Measurements from ENCODE around the gene SSNA1. TPM values are rescaled to one million over a fixed set of nuclear protein-coding genes. Genes with fewer than 3 reads are reported as not detected.
A peak's percentile ranks its signal among the peaks of the same experiment; 100 is the strongest.

The SSNA1 gene
- total and polyA plus RNA-seq, 9 of the 15 experiments (the other 6 are each of a cell fraction or from before 2014, with no cell fraction given): 1.9 to 130 (median 57.1) TPM

DNA sequence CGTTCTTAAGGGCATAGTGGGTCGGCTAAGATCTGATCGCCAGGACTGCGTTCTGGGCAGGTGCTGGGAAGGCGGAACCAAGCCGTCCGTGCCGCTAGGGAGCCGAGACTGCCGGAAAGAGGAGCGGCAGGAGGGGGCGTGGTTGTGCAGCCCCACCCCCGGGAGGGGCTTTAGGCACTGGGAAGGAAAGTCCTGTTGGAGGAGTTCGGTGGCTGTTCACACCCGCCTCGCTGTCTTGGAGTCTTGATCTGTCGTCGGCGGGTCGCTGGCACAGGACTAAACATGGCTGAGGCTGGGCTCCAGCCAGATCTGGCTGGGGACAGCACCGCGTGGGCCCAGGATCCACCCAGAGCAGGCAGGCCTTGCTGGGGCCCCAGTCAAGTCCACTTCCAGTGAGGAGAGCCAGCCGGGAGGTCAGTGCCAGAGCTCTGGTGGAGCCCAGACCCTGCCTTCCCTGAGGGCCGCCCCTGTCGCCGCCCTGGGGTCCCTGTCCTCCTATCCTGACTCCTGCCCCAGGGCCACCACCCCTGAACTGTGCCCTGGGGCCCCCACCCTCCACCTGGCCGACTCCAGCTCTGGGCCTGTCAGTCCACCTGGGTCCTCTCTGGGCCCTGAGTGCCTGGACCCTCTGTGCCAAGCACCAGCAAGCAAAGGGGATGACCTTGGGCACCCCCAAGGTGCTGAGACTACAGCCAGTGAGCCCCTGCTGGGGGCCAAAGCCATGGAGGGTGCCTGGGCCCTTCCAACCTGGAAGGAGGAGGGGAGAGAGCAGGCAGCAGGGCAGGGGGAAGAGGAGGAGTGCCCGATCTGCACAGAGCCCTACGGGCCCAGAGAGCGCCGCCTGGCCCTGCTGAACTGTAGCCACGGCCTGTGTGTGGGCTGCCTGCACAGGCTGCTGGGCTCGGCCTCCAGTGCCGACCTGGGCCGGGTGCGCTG is 29.1 kb downstream of the SSNA1 start (continued):
- TF ChIP-seq ZEB2 (IDR thresholded peaks at IDR 0.05) (0 out of 2 replicates have a peak, but pooled peaks have one; percentile 31), EZH2 (IDR thresholded peaks at IDR 0.05; ENCODE audit: borderline replicate concordance, low read depth, low read length) (no peak), NCOA6 (IDR thresholded peaks at IDR 0.05) (no peak), POU5F1 (IDR thresholded peaks at IDR 0.05; ENCODE audit: borderline replicate concordance, low read depth, low read length, partially characterized antibody) (no peak), ZNF184 (CRISPR knock-in tag; IDR thresholded peaks at IDR 0.05) (no peak), FOXK1 (CRISPR knock-in tag; IDR thresholded peaks at IDR 0.05; ENCODE audit: borderline replicate concordance) (no peak), PHB (CRISPR knock-in tag; IDR thresholded peaks at IDR 0.05) (no peak), CREB1 (IDR thresholded peaks at IDR 0.05) (no peak), CREB1 (CRISPR knock-in tag; IDR thresholded peaks at IDR 0.05) (no peak), ILK (tag; IDR thresholded peaks at IDR 0.05; ENCODE audit: borderline replicate concordance, low read depth) (no peak), ZNF354B (CRISPR knock-in tag; IDR thresholded peaks at IDR 0.05) (no peak), ZKSCAN3 (CRISPR knock-in tag; IDR thresholded peaks at IDR 0.05) (no peak), ZNF778 (CRISPR knock-in tag; IDR thresholded peaks at IDR 0.05) (no peak), MED1 (CRISPR knock-in tag; IDR thresholded peaks at IDR 0.05; ENCODE audit: borderline replicate concordance) (no peak), COPS2 (conservative IDR thresholded peaks at IDR 0.05) (no peak), MYBL2 (IDR thresholded peaks at IDR 0.05; ENCODE audit: low read depth) (no peak), MYBL2 (CRISPR knock-in tag; IDR thresholded peaks at IDR 0.05; ENCODE audit: borderline replicate concordance) (no peak), ELF2 (CRISPR knock-in tag; IDR thresholded peaks at IDR 0.05) (no peak), LCOR (CRISPR knock-in tag; IDR thresholded peaks at IDR 0.05) (no peak), RUNX1 (IDR thresholded peaks at IDR 0.05; ENCODE audit: low read depth) (no peak)
- TF ChIP-seq, protein P1, sequence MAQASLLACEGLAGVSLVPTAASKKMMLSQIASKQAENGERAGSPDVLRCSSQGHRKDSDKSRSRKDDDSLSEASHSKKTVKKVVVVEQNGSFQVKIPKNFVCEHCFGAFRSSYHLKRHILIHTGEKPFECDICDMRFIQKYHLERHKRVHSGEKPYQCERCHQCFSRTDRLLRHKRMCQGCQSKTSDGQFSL (CRISPR knock-in tag; IDR thresholded peaks at IDR 0.05): no peak
- TF ChIP-seq, protein P1 (tag; IDR thresholded peaks at IDR 0.05): no peak
- TF ChIP-seq, protein P2, sequence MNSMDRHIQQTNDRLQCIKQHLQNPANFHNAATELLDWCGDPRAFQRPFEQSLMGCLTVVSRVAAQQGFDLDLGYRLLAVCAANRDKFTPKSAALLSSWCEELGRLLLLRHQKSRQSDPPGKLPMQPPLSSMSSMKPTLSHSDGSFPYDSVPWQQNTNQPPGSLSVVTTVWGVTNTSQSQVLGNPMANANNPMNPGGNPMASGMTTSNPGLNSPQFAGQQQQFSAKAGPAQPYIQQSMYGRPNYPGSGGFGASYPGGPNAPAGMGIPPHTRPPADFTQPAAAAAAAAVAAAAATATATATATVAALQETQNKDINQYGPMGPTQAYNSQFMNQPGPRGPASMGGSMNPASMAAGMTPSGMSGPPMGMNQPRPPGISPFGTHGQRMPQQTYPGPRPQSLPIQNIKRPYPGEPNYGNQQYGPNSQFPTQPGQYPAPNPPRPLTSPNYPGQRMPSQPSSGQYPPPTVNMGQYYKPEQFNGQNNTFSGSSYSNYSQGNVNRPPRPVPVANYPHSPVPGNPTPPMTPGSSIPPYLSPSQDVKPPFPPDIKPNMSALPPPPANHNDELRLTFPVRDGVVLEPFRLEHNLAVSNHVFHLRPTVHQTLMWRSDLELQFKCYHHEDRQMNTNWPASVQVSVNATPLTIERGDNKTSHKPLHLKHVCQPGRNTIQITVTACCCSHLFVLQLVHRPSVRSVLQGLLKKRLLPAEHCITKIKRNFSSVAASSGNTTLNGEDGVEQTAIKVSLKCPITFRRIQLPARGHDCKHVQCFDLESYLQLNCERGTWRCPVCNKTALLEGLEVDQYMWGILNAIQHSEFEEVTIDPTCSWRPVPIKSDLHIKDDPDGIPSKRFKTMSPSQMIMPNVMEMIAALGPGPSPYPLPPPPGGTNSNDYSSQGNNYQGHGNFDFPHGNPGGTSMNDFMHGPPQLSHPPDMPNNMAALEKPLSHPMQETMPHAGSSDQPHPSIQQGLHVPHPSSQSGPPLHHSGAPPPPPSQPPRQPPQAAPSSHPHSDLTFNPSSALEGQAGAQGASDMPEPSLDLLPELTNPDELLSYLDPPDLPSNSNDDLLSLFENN (IDR thresholded peaks at IDR 0.05; ENCODE audit: low read depth in 2 of 2, low read length in 2 of 2): 0 out of 4 replicates have a peak, but pooled peaks of 1 of the 2 experiments have one; percentile 9
- TF ChIP-seq, protein P3, sequence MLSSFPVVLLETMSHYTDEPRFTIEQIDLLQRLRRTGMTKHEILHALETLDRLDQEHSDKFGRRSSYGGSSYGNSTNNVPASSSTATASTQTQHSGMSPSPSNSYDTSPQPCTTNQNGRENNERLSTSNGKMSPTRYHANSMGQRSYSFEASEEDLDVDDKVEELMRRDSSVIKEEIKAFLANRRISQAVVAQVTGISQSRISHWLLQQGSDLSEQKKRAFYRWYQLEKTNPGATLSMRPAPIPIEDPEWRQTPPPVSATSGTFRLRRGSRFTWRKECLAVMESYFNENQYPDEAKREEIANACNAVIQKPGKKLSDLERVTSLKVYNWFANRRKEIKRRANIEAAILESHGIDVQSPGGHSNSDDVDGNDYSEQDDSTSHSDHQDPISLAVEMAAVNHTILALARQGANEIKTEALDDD (IDR thresholded peaks at IDR 0.05): no peak
- TF ChIP-seq, protein P4, sequence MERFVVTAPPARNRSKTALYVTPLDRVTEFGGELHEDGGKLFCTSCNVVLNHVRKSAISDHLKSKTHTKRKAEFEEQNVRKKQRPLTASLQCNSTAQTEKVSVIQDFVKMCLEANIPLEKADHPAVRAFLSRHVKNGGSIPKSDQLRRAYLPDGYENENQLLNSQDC (CRISPR knock-in tag; IDR thresholded peaks at IDR 0.05): no peak
